HUES48 (cell line): Measurements from ENCODE around the gene TMEM89.

Source experiments
- H3K27ac ChIP-seq: one replicate; pipeline ENCODE4 v1.7.0; 2013; ENCODE audit warnings: low read depth, low read length, inconsistent platforms
- H3K27me3 ChIP-seq: 2 replicates; pipeline ENCODE4 v1.6.1; 2013; ENCODE audit warnings: mild to moderate bottlenecking, low read length; ENCODE audit not compliant: control insufficient read depth, insufficient read depth
- H3K36me3 ChIP-seq: 2 replicates; pipeline ENCODE4 v1.6.1; 2013; ENCODE audit warnings: low read length; ENCODE audit not compliant: control insufficient read depth, insufficient read depth
- H3K4me1 ChIP-seq: 2 replicates; pipeline ENCODE4 v1.6.1; 2013; ENCODE audit warnings: mild to moderate bottlenecking, low read length; ENCODE audit not compliant: control insufficient read depth, insufficient read depth
- H3K4me3 ChIP-seq: 2 replicates; pipeline ENCODE4 v1.5.1; 2013; ENCODE audit warnings: mild to moderate bottlenecking, low read depth, low read length
- H3K9ac ChIP-seq: 2 replicates; pipeline ENCODE4 v1.6.1; 2013; ENCODE audit warnings: mild to moderate bottlenecking, low read depth, low read length, moderate library complexity
- H3K9me3 ChIP-seq: 2 replicates; pipeline ENCODE4 v1.6.1; 2013; ENCODE audit warnings: low read length; ENCODE audit not compliant: control insufficient read depth, insufficient read depth

Gene TMEM89

DNA sequence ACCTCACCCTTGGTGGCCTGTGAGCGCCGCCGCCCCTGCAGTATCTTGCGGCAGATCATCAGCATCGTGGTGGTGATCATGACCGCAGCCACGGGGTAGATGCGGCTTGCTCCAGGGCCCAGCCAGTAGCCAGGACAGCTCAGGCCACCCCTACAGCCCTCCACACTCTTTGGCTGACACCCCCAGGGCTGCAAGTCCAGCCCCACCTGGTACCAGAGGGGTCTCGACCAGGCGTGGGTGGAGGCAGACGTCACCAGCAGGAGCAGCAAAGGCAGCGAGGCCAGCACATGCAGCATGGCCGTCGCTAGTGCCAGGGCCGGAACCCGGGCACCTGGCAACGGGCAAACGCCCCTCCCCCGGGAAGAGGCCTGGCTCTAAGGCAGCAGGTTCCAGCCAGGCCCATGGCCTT, at the start of gene TMEM89:
TSS of gene TMEM89 (minus strand) at position 309 of the 409 bp plus-strand sequence. CDS start at position 296, 13 bp downstream.
- no peak within 1 kb of the TSS for H3K9ac ChIP-seq
- no peak within 1 kb of the TSS for H3K4me3 ChIP-seq
- peaks cover 10% of the 10 kb centered on the region for H3K9me3 ChIP-seq
- peaks cover 37% of the 10 kb centered on the region for H3K36me3 ChIP-seq
- no peaks in the 10 kb centered on the region for H3K27me3 ChIP-seq
- H3K4me1 ChIP-seq: no peaks in the 10 kb centered on the region
- no peak within 1 kb of the TSS for H3K27ac ChIP-seq

DNA sequence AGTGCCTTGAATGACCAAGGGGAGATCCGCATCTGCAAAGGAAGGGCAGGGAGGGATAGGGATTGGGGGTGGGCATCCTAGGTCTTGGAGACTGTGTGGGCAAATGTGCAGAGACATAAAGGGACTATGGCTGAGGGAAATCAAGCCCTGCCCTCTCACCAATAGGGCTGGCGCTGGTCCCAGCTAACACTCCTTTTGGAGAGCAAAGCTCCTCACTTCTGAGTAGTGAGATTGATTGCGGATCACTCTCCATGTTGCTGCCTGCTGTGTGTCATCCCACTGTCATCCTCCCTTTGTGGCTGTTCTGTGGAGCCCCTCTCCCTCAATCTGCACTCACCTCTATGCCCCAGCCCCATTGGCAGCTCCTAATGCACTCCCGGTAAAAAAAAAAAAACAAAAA, 43.4 kb upstream of the TMEM89 start:
- Histone ChIP-seq H3K9ac (no peak overlapping the region), H3K36me3 (peaks cover 13% of the 10 kb centered on the region), H3K27me3 (no peaks in the 10 kb centered on the region), H3K27ac (peak overlapping the region; percentile 98), H3K4me1 (peaks cover 10% of the 10 kb centered on the region; the same call in 1 of the 2 replicates), H3K9me3 (no peaks in the 10 kb centered on the region), H3K4me3 (no peak overlapping the region)

GRCh38 chr3:48664313-48664644, 42.7 kb upstream of the TMEM89 start:
- H3K9ac ChIP-seq: no peak overlapping the region
- peak overlapping the region; percentile 98 for H3K27ac ChIP-seq
- H3K4me3 ChIP-seq: peak overlapping the region; percentile 68; the same call in 1 of the 2 replicates

GRCh38 chr3:48663489-48664312, 42.1 kb upstream of the TMEM89 start:
- peak overlapping the region; percentile 96 for H3K9ac ChIP-seq

More at GRCh38 chr3:48664313-48664644, 42.7 kb upstream of the TMEM89 start:
- no peaks in the 10 kb centered on the region for H3K27me3 ChIP-seq
- no peaks in the 10 kb centered on the region for H3K9me3 ChIP-seq
- peaks cover 19% of the 10 kb centered on the region for H3K36me3 ChIP-seq
- peaks cover 10% of the 10 kb centered on the region; the same call in 1 of the 2 replicates for H3K4me1 ChIP-seq

DNA sequence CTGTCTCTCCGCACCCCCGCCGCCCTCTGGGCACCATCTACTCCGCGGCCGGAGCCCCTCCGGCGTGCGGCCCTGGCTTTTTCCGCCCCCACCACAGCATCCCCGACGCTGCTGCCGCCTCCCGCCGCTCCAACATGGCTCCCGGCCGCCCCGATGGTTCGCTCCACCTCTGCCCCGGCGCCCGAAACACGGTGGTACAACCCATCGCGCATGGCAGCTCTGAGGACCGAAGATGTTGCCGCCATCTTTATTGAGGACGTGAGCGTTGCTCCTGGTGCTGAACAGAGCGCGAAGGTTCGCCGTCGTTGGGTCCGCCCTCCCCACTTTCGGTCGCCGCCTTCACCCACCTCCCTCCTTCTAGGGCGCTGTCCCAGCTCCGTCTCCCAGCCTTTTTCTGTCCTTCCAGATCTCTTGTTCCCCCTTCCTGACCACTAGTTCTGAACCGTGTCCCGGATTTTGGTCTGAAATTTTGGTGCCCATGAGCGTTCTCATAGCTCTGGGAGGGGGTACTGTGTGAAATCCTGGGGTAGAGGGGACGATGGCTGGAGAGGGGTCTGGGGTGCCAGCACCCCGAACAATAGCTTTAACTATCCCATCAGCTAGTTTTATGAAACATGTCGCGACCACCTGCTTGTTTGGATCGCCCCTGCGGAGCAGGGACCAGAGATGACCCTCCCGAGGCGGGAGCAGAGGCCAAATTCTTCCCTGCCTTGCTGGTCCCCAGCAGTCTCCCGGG, 41.4 kb upstream of the TMEM89 start, which contains the start of gene CELSR3:
TSS of gene CELSR3 (minus strand) at position 134 of the 736 bp plus-strand sequence. CDS start 252 bp downstream, outside the sequence.
- Histone ChIP-seq H3K36me3 (peaks cover 31% of the 10 kb centered on the region), H3K4me1 (peaks cover 10% of the 10 kb centered on the region; the same call in 1 of the 2 replicates), H3K27me3 (no peaks in the 10 kb centered on the region), H3K9me3 (no peaks in the 10 kb centered on the region), H3K27ac (peak within 1 kb of the TSS; percentile 98), H3K9ac (peak within 1 kb of the TSS; percentile 96), H3K4me3 (peak within 1 kb of the TSS; percentile 68)

More at GRCh38 chr3:48663489-48664312, 42.1 kb upstream of the TMEM89 start:
- Histone ChIP-seq H3K36me3 (peaks cover 25% of the 10 kb centered on the region), H3K4me1 (peaks cover 10% of the 10 kb centered on the region; the same call in 1 of the 2 replicates), H3K27ac (peak overlapping the region; percentile 98), H3K4me3 (peak overlapping the region; percentile 68), H3K9me3 (no peaks in the 10 kb centered on the region), H3K27me3 (no peaks in the 10 kb centered on the region)

DNA sequence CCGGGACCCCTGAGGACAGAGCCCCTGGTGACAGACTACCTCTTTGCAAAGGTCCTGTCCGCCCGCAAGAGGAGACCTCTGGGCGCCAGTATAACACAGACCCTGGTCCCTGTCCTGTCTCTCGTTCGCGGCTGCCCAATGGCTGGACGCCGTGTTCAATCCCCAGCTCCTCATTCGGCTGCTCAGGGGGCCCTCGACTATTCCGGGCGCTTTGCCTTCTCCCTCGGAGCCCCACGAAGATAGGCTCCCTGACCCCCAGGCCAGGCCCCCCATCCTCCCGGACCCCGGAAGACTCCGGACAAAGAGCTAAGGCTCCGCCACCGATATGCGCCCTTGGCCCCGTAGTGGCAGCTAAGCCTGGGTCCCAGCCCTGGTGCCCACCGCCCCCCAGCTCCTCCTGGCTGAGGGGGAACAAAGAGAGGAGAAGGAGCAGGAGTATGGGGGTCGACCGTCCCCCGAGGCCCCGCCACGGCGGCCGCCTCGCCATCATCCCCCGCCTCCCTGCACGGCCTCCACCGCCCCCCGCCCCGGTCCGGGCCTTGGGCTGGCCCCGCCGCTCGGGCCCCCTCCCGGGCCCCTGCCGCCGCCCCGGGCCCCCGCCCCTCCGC, 40.7 kb upstream of the TMEM89 start:
- Histone ChIP-seq H3K36me3 (peaks cover 31% of the 10 kb centered on the region), H3K9me3 (no peaks in the 10 kb centered on the region), H3K27ac (peak overlapping the region; percentile 98), H3K4me3 (peak overlapping the region; percentile 68), H3K9ac (no peak overlapping the region), H3K27me3 (no peaks in the 10 kb centered on the region), H3K4me1 (peaks cover 10% of the 10 kb centered on the region; the same call in 1 of the 2 replicates)

DNA sequence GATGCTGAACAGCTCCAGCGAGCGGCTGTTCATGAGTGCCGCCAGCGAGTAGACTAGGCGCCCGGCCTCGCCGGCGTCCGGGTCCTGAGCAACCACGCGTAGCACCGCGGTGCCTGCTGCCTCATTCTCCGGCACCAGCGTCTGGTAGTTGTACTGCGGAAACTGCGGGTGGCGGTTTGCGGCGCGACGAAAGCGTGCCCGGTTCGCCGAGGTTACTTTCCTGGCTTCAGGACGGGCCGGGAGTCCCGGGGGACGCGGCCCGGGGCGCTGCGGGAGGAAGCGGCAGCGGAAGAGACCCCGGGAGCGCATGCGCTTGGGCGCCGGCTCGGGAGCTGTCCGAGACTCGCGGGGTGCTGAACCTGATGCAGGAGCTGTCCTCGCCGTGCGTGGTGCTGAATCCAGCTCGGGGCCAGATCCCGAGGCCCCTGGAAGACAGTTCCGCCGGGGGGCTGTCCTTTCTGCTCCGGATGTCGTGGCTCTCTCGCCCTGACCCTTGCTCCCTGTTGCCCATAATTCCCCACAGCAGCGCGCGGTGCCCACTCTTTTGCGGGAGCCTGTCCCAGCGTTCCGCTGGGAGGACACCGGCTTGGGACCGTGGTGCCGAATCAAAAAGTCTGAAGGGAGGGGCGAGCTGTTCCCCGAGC, 40.1 kb upstream of the TMEM89 start:
- Histone ChIP-seq H3K4me1 (peaks cover 13% of the 10 kb centered on the region; the same call in 1 of the 2 replicates), H3K4me3 (peak overlapping the region; percentile 61), H3K9ac (no peak overlapping the region), H3K27ac (peak overlapping the region; percentile 98), H3K36me3 (peaks cover 31% of the 10 kb centered on the region), H3K27me3 (no peaks in the 10 kb centered on the region), H3K9me3 (no peaks in the 10 kb centered on the region)

GRCh38 chr3:48660800-48661400, 39.3 kb upstream of the TMEM89 start:
- Histone ChIP-seq H3K4me3 (peak overlapping the region; percentile 61), H3K27ac (no peak overlapping the region), H3K9me3 (no peaks in the 10 kb centered on the region), H3K27me3 (no peaks in the 10 kb centered on the region), H3K36me3 (peaks cover 28% of the 10 kb centered on the region), H3K9ac (no peak overlapping the region), H3K4me1 (peaks cover 15% of the 10 kb centered on the region; the same call in 1 of the 2 replicates)

- H3K27me3 ChIP-seq: no peaks in the 10 kb centered on the region
- H3K4me3 ChIP-seq: peak overlapping the region; percentile 58; the same call in 1 of the 2 replicates
- peaks cover 4% of the 10 kb centered on the region; the same call in 1 of the 2 replicates for H3K4me1 ChIP-seq
- H3K36me3 ChIP-seq: peaks cover 48% of the 10 kb centered on the region
- H3K9ac ChIP-seq: no peak overlapping the region; the same call in 1 of the 2 replicates
- peak overlapping the region; percentile 38 for H3K27ac ChIP-seq
- no peaks in the 10 kb centered on the region for H3K9me3 ChIP-seq
These were observed 35.3 kb upstream of the TMEM89 start for GRCh38 chr3:48656841-48657281.
